ENCODE results near the gene PSMD6.

Gene PSMD6

GRCh38 chr3:64023187-64023860 lies at the start of gene PSMD6:
TSS of gene PSMD6 (minus strand) at chr3:64023494. CDS start at chr3:64023419, 75 bp downstream.
- peak; percentile 83 for DNase-seq (ENCODE audit: low spot score)

DNA sequence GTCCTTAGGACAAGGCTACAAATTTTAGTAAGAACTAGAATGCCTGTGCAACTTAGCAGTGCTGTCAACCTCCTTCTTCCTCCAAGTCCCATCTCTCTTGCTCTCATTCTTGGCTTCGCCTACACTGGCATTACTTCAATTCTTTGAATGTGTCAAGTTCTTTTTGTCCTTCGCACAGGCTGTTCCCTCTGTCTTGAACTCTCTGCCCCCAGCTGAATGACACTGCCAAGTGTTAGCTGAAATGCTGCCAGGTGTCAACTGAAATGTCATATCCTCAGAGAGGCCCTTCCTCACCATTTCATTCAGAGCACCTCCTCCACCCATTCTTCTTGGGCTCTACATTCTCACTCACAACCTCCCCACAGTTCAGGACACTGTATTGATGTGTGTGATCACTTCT lies 48.8 kb upstream of the PSMD6 start:
- DNase-seq (ENCODE audit: low spot score) = no peak

- no peak for DNase-seq (ENCODE audit: low spot score)
These were observed 47.4 kb upstream of the PSMD6 start for GRCh38 chr3:64070704-64071103.

- DNase-seq (ENCODE audit: low spot score) = no peak
These were observed 44.4 kb upstream of the PSMD6 start for GRCh38 chr3:64067506-64068346.

GRCh38 chr3:64064804-64065203 lies 41.5 kb upstream of the PSMD6 start:
- no peak for DNase-seq (ENCODE audit: low spot score)

- no peak for DNase-seq (ENCODE audit: low spot score)
These were observed 40.7 kb upstream of the PSMD6 start for GRCh38 chr3:64063983-64064438.

DNA sequence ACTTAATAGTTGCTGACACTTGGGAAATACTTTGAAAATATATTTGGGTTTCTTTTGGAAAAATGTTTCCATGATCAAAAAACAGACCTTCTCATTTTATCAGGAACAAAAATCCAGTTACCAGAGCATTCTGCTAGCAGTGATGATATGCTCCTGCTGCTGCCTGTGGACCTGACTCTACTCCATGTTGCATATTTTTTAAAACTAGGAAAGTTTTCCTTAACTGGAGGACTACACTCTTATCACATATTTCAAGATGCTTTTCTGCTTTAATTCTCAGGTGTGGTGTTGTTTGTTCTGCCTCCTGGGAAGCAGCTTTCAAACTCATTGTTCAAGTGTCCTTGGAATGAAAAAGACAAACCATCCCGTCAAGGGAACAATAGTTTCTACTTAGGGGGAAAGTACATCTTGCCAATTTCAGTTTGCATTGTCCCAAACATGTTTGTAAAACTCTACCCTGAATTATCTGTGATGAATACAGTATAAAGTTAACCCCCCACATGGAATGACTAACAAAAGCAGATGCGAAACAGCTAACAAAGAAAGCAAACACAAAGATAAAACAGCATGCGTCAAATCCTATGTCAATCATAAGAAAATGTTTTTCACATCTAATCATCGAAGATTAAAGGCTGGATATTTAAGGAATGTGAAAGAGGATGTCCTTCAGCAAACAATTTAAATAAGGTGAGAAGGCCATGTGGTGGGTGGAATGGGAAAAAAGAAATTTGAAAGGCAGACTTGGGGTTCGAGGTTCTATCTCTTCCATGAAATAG lies 40.1 kb upstream of the PSMD6 start:
- DNase-seq (ENCODE audit: low spot score) = no peak

- no peak for DNase-seq (ENCODE audit: low spot score)
These were observed 38.3 kb upstream of the PSMD6 start for GRCh38 chr3:64061628-64062027.

- DNase-seq (ENCODE audit: low spot score) = no peak
These were observed 36.3 kb upstream of the PSMD6 start for GRCh38 chr3:64059484-64060175.

GRCh38 chr3:64058566-64058965 lies 35.3 kb upstream of the PSMD6 start:
- DNase-seq (ENCODE audit: low spot score) = no peak

DNA sequence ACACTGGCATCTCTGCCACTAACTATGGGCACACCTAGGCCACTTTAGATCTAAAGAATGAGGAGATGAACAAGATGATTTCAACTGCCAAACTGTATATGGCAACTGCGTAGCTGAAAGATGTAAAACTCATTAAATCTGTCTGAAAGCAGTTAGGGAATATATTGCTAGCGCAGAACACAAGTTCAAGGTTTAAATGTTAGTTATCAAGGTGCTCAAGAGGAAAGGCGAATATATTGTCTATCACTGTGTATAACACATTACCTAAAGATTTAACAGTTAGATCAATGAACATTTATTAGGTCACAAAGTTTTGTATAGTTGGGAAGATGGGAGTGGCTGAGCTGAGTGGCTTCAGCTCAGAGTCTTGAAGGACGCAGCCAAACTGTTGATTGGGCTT lies 33.9 kb upstream of the PSMD6 start:
- no peak for DNase-seq (ENCODE audit: low spot score)

DNA sequence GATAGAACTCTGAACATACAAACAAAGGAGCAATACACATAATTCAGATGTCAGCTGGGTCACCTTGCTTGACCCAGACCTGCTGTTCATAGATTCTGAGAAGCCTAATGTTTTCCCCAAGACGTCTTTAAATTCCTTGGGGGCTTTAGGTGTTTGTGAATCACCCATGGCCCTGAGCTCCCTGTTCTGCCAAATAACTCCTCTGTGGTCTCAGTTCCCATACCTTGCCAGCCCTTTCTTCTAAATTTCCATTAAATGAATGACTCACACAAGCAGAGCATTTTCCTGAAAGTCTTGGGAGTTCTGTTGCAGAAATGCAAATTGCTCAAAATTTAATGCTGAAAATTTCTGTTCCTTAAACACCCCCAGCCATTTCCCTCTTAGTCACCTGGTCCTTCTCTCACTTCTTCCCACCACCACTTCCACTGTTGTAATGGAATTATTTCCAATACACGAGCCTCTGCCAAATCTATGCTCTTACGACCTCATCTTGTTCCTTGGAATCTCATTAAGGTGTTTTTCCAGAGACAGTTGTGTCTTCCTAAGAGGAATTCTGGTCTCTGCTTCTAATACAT lies 33.4 kb upstream of the PSMD6 start:
- no peak for DNase-seq (ENCODE audit: low spot score)

GRCh38 chr3:64055076-64055475 lies 31.8 kb upstream of the PSMD6 start:
- no peak for DNase-seq (ENCODE audit: low spot score)

- DNase-seq (ENCODE audit: low spot score) = no peak
These were observed 31.2 kb upstream of the PSMD6 start for GRCh38 chr3:64054488-64054887.

DNA sequence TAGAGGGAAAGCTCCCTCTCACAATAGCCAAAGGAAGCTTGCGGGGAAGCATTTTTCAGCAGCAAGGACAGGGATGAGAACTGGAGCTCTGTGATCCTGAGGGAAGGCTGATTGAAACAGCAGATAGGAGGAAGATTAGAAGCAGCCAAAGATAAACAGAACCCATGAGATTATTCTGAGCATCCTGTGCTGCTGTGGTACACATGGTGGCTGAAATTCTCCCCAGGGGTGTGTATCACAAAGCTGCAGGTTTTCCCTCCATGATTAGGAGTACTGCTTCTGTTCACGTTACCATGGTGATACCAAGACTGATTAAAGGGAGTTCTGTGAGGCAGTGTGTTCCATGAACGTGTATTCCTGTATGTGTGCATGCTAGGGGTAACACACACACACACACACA lies 30.3 kb upstream of the PSMD6 start:
- DNase-seq (ENCODE audit: low spot score) = no peak

- no peak for DNase-seq (ENCODE audit: low spot score)
These were observed 29.8 kb upstream of the PSMD6 start for GRCh38 chr3:64053117-64053516.

GRCh38 chr3:64049832-64050231 lies 26.5 kb upstream of the PSMD6 start:
- no peak for DNase-seq (ENCODE audit: low spot score)

GRCh38 chr3:64049136-64049535 lies 25.8 kb upstream of the PSMD6 start:
- no peak for DNase-seq (ENCODE audit: low spot score)

GRCh38 chr3:64048631-64049061 lies 25.4 kb upstream of the PSMD6 start:
- DNase-seq (ENCODE audit: low spot score) = no peak

- no peak for DNase-seq (ENCODE audit: low spot score)
These were observed 24.5 kb upstream of the PSMD6 start for GRCh38 chr3:64047787-64048186.

- no peak for DNase-seq (ENCODE audit: low spot score)
These were observed 23.8 kb upstream of the PSMD6 start for GRCh38 chr3:64046996-64047594.
